Smooth muscle cell (in vitro differentiated cells): Measurements from ENCODE around the gene OR10C1. TPM values are rescaled to one million over a fixed set of nuclear protein-coding genes. Genes with fewer than 3 reads are reported as not detected.

Experiments used
- DNase-seq: peaks from one replicate; lab custom pipeline; 2025; ENCODE audit not compliant: unreplicated experiment; lab: John Stamatoyannopoulos, UW
- H2AFZ ChIP-seq: fragments of 200-600 bp; sonication (generic); 2 replicates; pipeline ENCODE4 v1.6.0; 2016; ENCODE audit warnings: antibody characterized with exemption, low read depth, mild to moderate bottlenecking
- H3F3A ChIP-seq: fragments of 200-600 bp; sonication (generic); 2 replicates; pipeline ENCODE4 v1.6.0; 2017; ENCODE audit warnings: antibody characterized with exemption, low read depth
- H3K27ac ChIP-seq: fragments of 200-600 bp; sonication (generic); 2 replicates; pipeline ENCODE4 v1.5.1; 2016; ENCODE audit warnings: low read depth, mild to moderate bottlenecking
- H3K27me3 ChIP-seq: fragments of 200-600 bp; sonication (generic); 2 replicates; pipeline ENCODE4 v1.6.1; 2016; ENCODE audit warnings: low read depth, mild to moderate bottlenecking
- H3K36me3 ChIP-seq: fragments of 200-600 bp; sonication (generic); 2 replicates; pipeline ENCODE4 v1.5.1; 2016; ENCODE audit warnings: low read depth
- H3K4me1 ChIP-seq: fragments of 200-600 bp; sonication (generic); 2 replicates; pipeline ENCODE4 v1.5.1; 2016; ENCODE audit warnings: low read depth
- H3K4me2 ChIP-seq: fragments of 200-600 bp; sonication (generic); 2 replicates; pipeline ENCODE4 v1.6.0; 2016; ENCODE audit warnings: mild to moderate bottlenecking
- H3K4me3 ChIP-seq: fragments of 200-600 bp; sonication (generic); 2 replicates; pipeline ENCODE4 v1.5.1; 2016; ENCODE audit warnings: mild to moderate bottlenecking
- H3K79me2 ChIP-seq: fragments of 200-600 bp; sonication (generic); 2 replicates; pipeline ENCODE4 v1.6.0; 2016; ENCODE audit warnings: low read depth, mild to moderate bottlenecking
- H3K9ac ChIP-seq: fragments of 200-600 bp; sonication (generic); 2 replicates; pipeline ENCODE4 v1.6.0; 2016; ENCODE audit warnings: low read depth
- H3K9me3 ChIP-seq: fragments of 200-600 bp; sonication (generic); replicated peaks from 2 replicates; pipeline ENCODE4 v1.5.1; 2016; ENCODE audit warnings: low read depth
- H4K20me1 ChIP-seq: fragments of 200-600 bp; sonication (generic); 2 replicates; pipeline ENCODE4 v1.6.0; 2016; ENCODE audit warnings: low read depth
- CTCF ChIP-seq: fragments of 200-600 bp; sonication (generic); IDR thresholded peaks from 2 replicates; pipeline ENCODE4 v1.5.1; 2017; ENCODE audit warnings: borderline replicate concordance, mild to moderate bottlenecking, antibody characterized with exemption; ENCODE audit not compliant: insufficient read depth, poor library complexity, severe bottlenecking
- WGBS: methylation state at CpG from one replicate; pipeline ENCODE4 v1.1.7; 2016; ENCODE audit warnings: low lambda C conversion rate; 5-methylcytosine and 5-hydroxymethylcytosine counted together
- polyA plus RNA-seq: library from polyadenylated mRNA; unstranded; fragments of >200 nt; fragmentation: Nextera tagmentation; extraction: Ambion mirVana; gene quantifications from 2 replicates; pipeline ENCODE4 v1.2.1, GENCODE V29; 2016
- total RNA-seq: library from RNA; depleted of rRNA; stranded (reverse); fragments of >200 nt; gene quantifications from 2 replicates; pipeline ENCODE4 v1.2.3, GENCODE V29; 2014

Gene OR10C1
- total and polyA plus RNA-seq, 2 experiments from 2014 or later: not detected

DNA sequence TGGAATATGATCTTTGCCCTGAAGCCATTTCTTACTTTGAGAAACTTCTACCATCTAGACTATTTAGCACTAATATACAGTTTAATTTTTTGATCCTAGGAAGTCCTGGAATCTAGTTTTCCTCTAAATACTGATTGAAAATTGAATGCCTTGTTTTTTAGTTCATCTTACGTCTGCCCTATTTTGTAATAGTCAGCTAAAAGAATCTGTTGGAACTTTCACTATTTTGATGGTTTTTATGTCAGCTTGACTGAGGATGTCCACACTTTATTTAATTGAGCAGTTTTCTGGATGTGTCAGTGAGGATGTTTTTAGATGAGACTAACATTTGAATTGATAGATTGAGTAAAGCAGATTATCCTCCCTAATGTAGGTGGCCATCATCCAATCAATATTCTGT is 35.3 kb upstream of the OR10C1 start:
- Histone ChIP-seq H3K79me2 (no peaks in the 10 kb centered on the region), H3K36me3 (no peaks in the 10 kb centered on the region), H2AFZ (no peak overlapping the region), H3K4me2 (no peak overlapping the region), H3K27me3 (no peaks in the 10 kb centered on the region), H3K9ac (no peak overlapping the region), H3K27ac (no peak overlapping the region), H3F3A (no peaks in the 10 kb centered on the region), H3K4me3 (no peak overlapping the region), H3K4me1 (no peaks in the 10 kb centered on the region), H4K20me1 (no peaks in the 10 kb centered on the region), H3K9me3 (no peaks in the 10 kb centered on the region)
- DNase-seq: no peak
- 50% methylated on average over 1 of the region's 1 CpG for WGBS
- TF ChIP-seq CTCF: no peak

DNA sequence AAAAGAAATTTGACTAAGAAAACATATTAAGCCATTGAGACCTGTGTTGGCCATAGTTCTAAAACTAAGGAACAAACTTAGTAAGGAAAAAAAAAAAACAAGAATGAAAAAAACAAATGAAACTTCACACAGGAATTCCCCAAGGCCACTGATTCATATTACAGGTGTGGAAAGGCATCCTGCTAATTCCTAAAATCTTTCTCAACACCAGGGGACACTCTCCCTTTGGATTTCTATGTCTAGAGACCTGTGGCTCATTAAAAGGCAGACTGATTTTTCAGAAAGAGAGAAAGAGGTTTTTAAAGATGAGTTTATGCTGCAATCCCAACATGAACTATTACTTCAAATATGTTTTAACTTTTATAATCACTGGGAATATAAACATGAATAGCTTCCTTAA is 24.5 kb upstream of the OR10C1 start, which contains the start of gene OR12D1:
Gene OR12D1 (plus strand): TSS at position 341 of the 400 bp plus-strand sequence.
- Histone ChIP-seq H3F3A (no peaks in the 10 kb centered on the region), H4K20me1 (no peaks in the 10 kb centered on the region), H3K4me2 (no peak within 1 kb of the TSS), H3K27ac (no peak within 1 kb of the TSS), H3K79me2 (no peaks in the 10 kb centered on the region), H3K9me3 (no peaks in the 10 kb centered on the region), H3K36me3 (no peaks in the 10 kb centered on the region), H3K27me3 (no peaks in the 10 kb centered on the region), H2AFZ (no peak within 1 kb of the TSS), H3K9ac (no peak within 1 kb of the TSS), H3K4me1 (no peaks in the 10 kb centered on the region), H3K4me3 (no peak within 1 kb of the TSS)
- no peak for DNase-seq
- TF ChIP-seq CTCF: no peak

GRCh38 chr6:29419516-29419915 is 19.6 kb upstream of the OR10C1 start:
- no peak for TF ChIP-seq CTCF
- whole genome bisulfite sequencing: 53% methylated on average over 3 of the region's 3 CpGs
- Histone ChIP-seq H3K79me2 (no peaks in the 10 kb centered on the region), H3K4me2 (no peak overlapping the region), H4K20me1 (no peaks in the 10 kb centered on the region), H3K9ac (no peak overlapping the region), H2AFZ (peak overlapping the region; percentile 12), H3K27ac (peak overlapping the region; percentile 43), H3K4me3 (no peak overlapping the region), H3K4me1 (no peaks in the 10 kb centered on the region), H3F3A (no peaks in the 10 kb centered on the region), H3K36me3 (no peaks in the 10 kb centered on the region), H3K9me3 (no peaks in the 10 kb centered on the region), H3K27me3 (no peaks in the 10 kb centered on the region)
- no peak for DNase-seq

DNA sequence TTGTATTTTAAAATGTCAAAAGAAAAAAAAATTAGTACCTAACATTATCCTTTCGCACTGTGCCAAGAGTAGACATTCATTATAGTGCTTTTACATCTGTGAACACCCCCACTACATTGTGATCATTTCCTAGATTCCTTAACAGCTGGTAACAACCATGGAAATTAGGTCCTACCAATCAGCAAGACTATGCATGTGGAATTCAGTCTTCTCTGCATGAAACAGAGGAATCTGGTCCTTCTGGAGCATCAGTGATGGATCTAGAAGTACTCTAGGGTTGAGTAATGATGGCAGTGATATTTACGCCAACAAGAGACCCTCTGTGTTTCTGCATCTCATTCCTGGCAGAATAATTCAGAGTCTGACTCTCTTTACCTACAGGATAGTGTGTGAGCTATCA is 14.9 kb upstream of the OR10C1 start:
- Histone ChIP-seq H3K4me2 (no peak overlapping the region), H3K4me3 (no peak overlapping the region), H3K27ac (no peak overlapping the region), H3K9me3 (no peaks in the 10 kb centered on the region), H3K27me3 (no peaks in the 10 kb centered on the region), H4K20me1 (no peaks in the 10 kb centered on the region), H3K9ac (no peak overlapping the region), H3K36me3 (no peaks in the 10 kb centered on the region), H3F3A (no peaks in the 10 kb centered on the region), H2AFZ (no peak overlapping the region), H3K79me2 (no peaks in the 10 kb centered on the region), H3K4me1 (no peaks in the 10 kb centered on the region)
- WGBS: 88% methylated on average over 2 of the region's 2 CpGs
- TF ChIP-seq CTCF: no peak
- no peak for DNase-seq
